Astrocyte (in vitro differentiated cells and primary cell): Measurements from ENCODE around the gene TMEM143. TPM values are rescaled to one million over a fixed set of nuclear protein-coding genes. Genes with fewer than 3 reads are reported as not detected.

Experiments
- DNase-seq: peaks from one replicate; pipeline ENCODE4 v3.0.0-alpha.2; 2010; ENCODE audit warnings: low read depth
- FAIRE-seq: peaks from 2 replicates; lab custom pipeline; 2011; peaks lifted over from hg19 to GRCh38; lab: Jason Lieb, UNC
- H2AFZ ChIP-seq: 2 replicates; pipeline ENCODE4 v1.6.0; 2012; ENCODE audit warnings: low read depth, low read length, inconsistent platforms
- H3K27ac ChIP-seq: 2 replicates; pipeline ENCODE4 v1.5.1; 2011; ENCODE audit warnings: low read depth, low read length, inconsistent platforms
- H3K27me3 ChIP-seq: 2 replicates; pipeline ENCODE4 v1.6.0; 2011; ENCODE audit warnings: low read length, inconsistent platforms; ENCODE audit not compliant: insufficient read depth
- H3K36me3 ChIP-seq: 2 replicates; pipeline ENCODE4 v1.5.1; 2011; ENCODE audit warnings: low read length, inconsistent platforms; ENCODE audit not compliant: insufficient read depth
- H3K4me1 ChIP-seq: 2 replicates; pipeline ENCODE4 v1.5.1; 2011; ENCODE audit warnings: low read length, inconsistent platforms; ENCODE audit not compliant: insufficient read depth
- H3K4me2 ChIP-seq: 2 replicates; pipeline ENCODE4 v1.6.0; 2012; ENCODE audit warnings: low read length, inconsistent platforms
- H3K4me3 ChIP-seq: 2 replicates; pipeline ENCODE4 v1.5.1; 2011; ENCODE audit warnings: low read depth, mild to moderate bottlenecking, low read length, inconsistent platforms; ENCODE audit not compliant: insufficient read depth
- H3K79me2 ChIP-seq: 2 replicates; pipeline ENCODE4 v1.6.0; 2012; ENCODE audit warnings: mild to moderate bottlenecking, low read length, inconsistent platforms; ENCODE audit not compliant: insufficient read depth
- H3K9ac ChIP-seq: 2 replicates; pipeline ENCODE4 v1.6.0; 2012; ENCODE audit warnings: mild to moderate bottlenecking, low read length, inconsistent platforms
- H3K9me3 ChIP-seq: 2 replicates; pipeline ENCODE4 v1.5.1; 2012; ENCODE audit warnings: low read depth, mild to moderate bottlenecking, low read length, inconsistent platforms; ENCODE audit not compliant: insufficient read depth
- H4K20me1 ChIP-seq: 2 replicates; pipeline ENCODE4 v1.6.0; 2012; ENCODE audit warnings: low read length, inconsistent platforms; ENCODE audit not compliant: insufficient read depth
- H3K27ac Mint-ChIP-seq: one replicate; pipeline ENCODE4 v1.8.0; 2021; ENCODE audit warnings: mild to moderate bottlenecking, mixed read lengths; ENCODE audit not compliant: unreplicated experiment
- H3K27me3 Mint-ChIP-seq: one replicate; pipeline ENCODE4 v1.8.0; 2021; ENCODE audit warnings: low read depth, mixed read lengths; ENCODE audit not compliant: unreplicated experiment
- H3K36me3 Mint-ChIP-seq: one replicate; pipeline ENCODE4 v1.8.0; 2021; ENCODE audit warnings: low read depth, mixed read lengths; ENCODE audit not compliant: unreplicated experiment
- H3K4me1 Mint-ChIP-seq: one replicate; pipeline ENCODE4 v1.8.0; 2021; ENCODE audit warnings: low read depth, mixed read lengths; ENCODE audit not compliant: unreplicated experiment
- H3K4me3 Mint-ChIP-seq: one replicate; pipeline ENCODE4 v1.8.0; 2021; ENCODE audit warnings: mild to moderate bottlenecking, moderate library complexity, mixed read lengths; ENCODE audit not compliant: unreplicated experiment
- H3K9me3 Mint-ChIP-seq: one replicate; pipeline ENCODE4 v1.8.0; 2021; ENCODE audit warnings: mild to moderate bottlenecking, mixed read lengths; ENCODE audit not compliant: unreplicated experiment
- EZH2 ChIP-seq: IDR thresholded peaks from 2 replicates; pipeline ENCODE4 v1.6.1; 2012; ENCODE audit warnings: mild to moderate bottlenecking, low read length, inconsistent platforms; ENCODE audit not compliant: insufficient read depth
- total RNA-seq: library from RNA; stranded (reverse); gene quantifications from 2 replicates; pipeline ENCODE4 v1.2.1, GENCODE V29; 2021
- TF ChIP-seq, protein P1 (sequence below): IDR thresholded peaks from 2 replicates; pipeline ENCODE4 v1.5.1; 2011; ENCODE audit warnings: low read depth, mild to moderate bottlenecking, inconsistent platforms, low read length, moderate library complexity; ENCODE audit not compliant: insufficient read depth

TMEM143 gene
- total RNA-seq, 1 donor from 2014 or later, result 8.7 TPM

DNA sequence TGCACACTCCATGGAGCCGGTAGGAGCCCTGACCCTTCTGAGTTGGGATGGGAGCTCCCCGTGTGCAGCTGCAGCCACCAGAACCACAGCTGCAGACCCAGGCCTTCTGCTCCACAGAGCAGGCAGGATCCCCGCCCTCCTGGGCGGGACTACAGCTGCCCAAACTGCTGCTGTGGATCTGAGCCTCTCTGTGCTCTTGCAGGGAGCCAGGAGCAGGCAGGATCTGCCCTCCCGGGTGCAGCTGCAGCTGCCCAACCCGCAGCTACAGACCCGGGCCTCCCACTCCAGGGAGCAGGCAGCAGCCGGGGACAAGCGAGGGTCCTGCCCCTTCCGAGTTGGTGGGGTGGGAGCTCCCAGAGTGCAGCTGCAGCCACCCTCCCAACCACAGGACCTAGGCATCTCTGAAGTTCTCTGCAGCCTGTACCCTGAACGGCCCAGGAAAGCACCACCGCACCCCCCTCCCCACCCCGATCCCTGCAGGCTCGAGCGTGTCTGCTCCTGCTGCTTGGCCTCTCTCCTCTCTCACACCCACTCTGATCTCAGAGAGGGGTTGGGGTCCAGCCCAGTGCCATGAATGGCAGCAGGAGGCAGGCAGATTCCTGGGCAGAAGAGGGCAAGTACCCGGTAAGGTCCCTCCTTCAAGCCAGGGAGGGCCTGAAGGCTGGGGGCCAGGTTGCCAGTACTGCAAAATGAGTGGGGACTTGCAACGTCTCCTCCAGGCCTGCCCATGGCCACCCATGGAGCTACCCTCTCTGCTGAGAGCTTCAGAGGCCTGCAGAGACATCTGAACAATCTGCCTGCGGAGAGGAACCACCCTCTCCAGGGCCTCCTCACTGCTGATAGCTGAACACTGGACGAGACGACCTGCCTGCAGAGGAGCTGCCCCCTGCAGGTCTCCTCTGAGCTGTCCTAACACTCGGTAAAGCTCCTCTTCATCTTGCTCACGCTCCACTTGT, 54.8 kb downstream of the TMEM143 start:
- no peak overlapping the region for H3K27ac Mint-ChIP-seq
- H3K9ac ChIP-seq, result no peak overlapping the region
- H3K4me1 ChIP-seq, result no peaks in the 10 kb centered on the region
- H3K27me3 Mint-ChIP-seq, result peaks cover 10% of the 10 kb centered on the region
- no peak overlapping the region for H3K27ac ChIP-seq
- H3K4me1 Mint-ChIP-seq, result peaks cover 4% of the 10 kb centered on the region
- H3K27me3 ChIP-seq, result peaks cover 3% of the 10 kb centered on the region
- H3K36me3 ChIP-seq, result no peaks in the 10 kb centered on the region
- H3K9me3 ChIP-seq, result no peaks in the 10 kb centered on the region
- H3K4me2 ChIP-seq, result no peak overlapping the region
- FAIRE-seq, result no peak
- no peaks in the 10 kb centered on the region for H3K79me2 ChIP-seq
- H3K4me3 ChIP-seq, result no peak overlapping the region
- no peak overlapping the region for H3K4me3 Mint-ChIP-seq
- no peaks in the 10 kb centered on the region for H3K36me3 Mint-ChIP-seq
- TF ChIP-seq EZH2, result no peak
- TF ChIP-seq, protein P1, sequence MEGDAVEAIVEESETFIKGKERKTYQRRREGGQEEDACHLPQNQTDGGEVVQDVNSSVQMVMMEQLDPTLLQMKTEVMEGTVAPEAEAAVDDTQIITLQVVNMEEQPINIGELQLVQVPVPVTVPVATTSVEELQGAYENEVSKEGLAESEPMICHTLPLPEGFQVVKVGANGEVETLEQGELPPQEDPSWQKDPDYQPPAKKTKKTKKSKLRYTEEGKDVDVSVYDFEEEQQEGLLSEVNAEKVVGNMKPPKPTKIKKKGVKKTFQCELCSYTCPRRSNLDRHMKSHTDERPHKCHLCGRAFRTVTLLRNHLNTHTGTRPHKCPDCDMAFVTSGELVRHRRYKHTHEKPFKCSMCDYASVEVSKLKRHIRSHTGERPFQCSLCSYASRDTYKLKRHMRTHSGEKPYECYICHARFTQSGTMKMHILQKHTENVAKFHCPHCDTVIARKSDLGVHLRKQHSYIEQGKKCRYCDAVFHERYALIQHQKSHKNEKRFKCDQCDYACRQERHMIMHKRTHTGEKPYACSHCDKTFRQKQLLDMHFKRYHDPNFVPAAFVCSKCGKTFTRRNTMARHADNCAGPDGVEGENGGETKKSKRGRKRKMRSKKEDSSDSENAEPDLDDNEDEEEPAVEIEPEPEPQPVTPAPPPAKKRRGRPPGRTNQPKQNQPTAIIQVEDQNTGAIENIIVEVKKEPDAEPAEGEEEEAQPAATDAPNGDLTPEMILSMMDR, result no peak
- DNase-seq, result no peak
- H4K20me1 ChIP-seq, result no peaks in the 10 kb centered on the region
- H3K9me3 Mint-ChIP-seq, result peaks cover 6% of the 10 kb centered on the region
- no peak overlapping the region for H2AFZ ChIP-seq

DNA sequence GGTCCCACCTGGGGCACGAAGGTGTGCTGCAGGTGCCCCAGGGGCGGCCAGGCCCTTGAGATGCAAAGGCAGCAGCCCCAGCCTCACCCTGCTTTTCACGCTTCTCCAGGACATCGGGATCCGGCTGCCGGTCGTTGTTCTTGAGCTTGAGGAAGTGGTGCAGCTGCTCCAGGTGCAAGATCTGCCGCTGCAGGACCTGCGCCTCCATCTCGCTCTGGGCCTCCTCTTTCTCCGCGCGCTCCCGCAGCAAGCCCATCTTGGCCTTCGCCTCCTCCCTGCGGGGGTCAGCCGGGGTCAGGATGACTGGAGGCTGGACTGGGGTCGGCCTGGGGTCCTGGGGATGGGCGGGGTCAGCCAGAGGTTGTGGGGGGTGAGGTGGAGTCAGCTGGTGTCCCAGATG, 59.9 kb downstream of the TMEM143 start:
- Mint-ChIP-seq H3K27me3 (peaks cover 5% of the 10 kb centered on the region), H3K9me3 (peaks cover 3% of the 10 kb centered on the region), H3K36me3 (no peaks in the 10 kb centered on the region), H3K4me3 (no peak overlapping the region), H3K27ac (no peak overlapping the region), H3K4me1 (no peaks in the 10 kb centered on the region)
- H3K4me2 ChIP-seq, result no peak overlapping the region
- peaks cover 3% of the 10 kb centered on the region for H3K27me3 ChIP-seq
- no peak overlapping the region for H3K27ac ChIP-seq
- no peaks in the 10 kb centered on the region for H3K36me3 ChIP-seq
- no peak overlapping the region for H3K4me3 ChIP-seq
- H3K9ac ChIP-seq, result no peak overlapping the region
- no peaks in the 10 kb centered on the region for H3K79me2 ChIP-seq
- FAIRE-seq (no peak), DNase-seq (no peak)
- H3K4me1 ChIP-seq, result no peaks in the 10 kb centered on the region
- no peaks in the 10 kb centered on the region for H4K20me1 ChIP-seq
- TF ChIP-seq, protein P1, result no peak
- no peak for TF ChIP-seq EZH2
- no peak overlapping the region for H2AFZ ChIP-seq
- no peaks in the 10 kb centered on the region for H3K9me3 ChIP-seq

GRCh38 chr19:48303367-48303766, 60.4 kb downstream of the TMEM143 start:
- Histone ChIP-seq H4K20me1 (no peaks in the 10 kb centered on the region), H3K4me1 (no peaks in the 10 kb centered on the region), H3K79me2 (no peaks in the 10 kb centered on the region), H2AFZ (no peak overlapping the region), H3K36me3 (no peaks in the 10 kb centered on the region), H3K27me3 (peaks cover 3% of the 10 kb centered on the region), H3K4me2 (no peak overlapping the region), H3K4me3 (no peak overlapping the region), H3K9me3 (no peaks in the 10 kb centered on the region), H3K9ac (no peak overlapping the region), H3K27ac (no peak overlapping the region)
- peaks cover 3% of the 10 kb centered on the region for H3K9me3 Mint-ChIP-seq
- DNase-seq (no peak), FAIRE-seq (no peak)
- TF ChIP-seq, protein P1, result no peak
- no peak for TF ChIP-seq EZH2
- H3K4me3 Mint-ChIP-seq, result no peak overlapping the region
- no peak overlapping the region for H3K27ac Mint-ChIP-seq
- no peaks in the 10 kb centered on the region for H3K36me3 Mint-ChIP-seq
- H3K27me3 Mint-ChIP-seq, result peaks cover 5% of the 10 kb centered on the region
- H3K4me1 Mint-ChIP-seq, result no peaks in the 10 kb centered on the region
